ENCODE results near the gene SHF. TPM values are rescaled to one million over a fixed set of nuclear protein-coding genes. Genes with fewer than 3 reads are reported as not detected.

The SHF gene
- total RNA-seq, 1 experiment from 2014 or later = 0.44 TPM

DNA sequence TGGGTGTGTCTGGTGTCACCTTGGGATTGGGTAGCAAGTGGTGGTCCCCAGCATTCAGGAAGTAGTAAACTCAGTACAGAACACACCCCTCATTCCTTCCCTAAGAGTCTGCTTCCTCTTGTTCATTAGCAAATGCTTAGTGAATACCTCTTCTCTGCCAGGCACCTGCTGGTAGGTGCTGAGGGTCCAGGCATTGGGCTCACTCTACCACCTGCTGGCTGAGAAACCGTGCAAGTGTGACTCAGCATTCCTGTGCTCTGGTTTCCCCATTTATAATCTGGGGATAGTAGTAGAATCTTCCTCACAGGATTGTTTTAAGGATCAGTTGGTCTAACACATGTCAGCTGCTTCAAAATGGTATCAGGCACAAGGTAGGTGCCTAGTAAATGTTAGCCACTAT is 4.8 kb downstream of the SHF start:
- BruUV-seq (replicated peaks) = no TSS peak
- no peaks in the 10 kb centered on the region for H3K9me3 Mint-ChIP-seq (ENCODE audit: unreplicated experiment)
- no peak for DNase-seq (ENCODE audit: unreplicated experiment)
- H3K36me3 Mint-ChIP-seq (ENCODE audit: insufficient read depth, unreplicated experiment) = no peaks in the 10 kb centered on the region
- peaks cover 19% of the 10 kb centered on the region for H3K4me1 Mint-ChIP-seq (ENCODE audit: insufficient read depth, unreplicated experiment)
- H3K27ac Mint-ChIP-seq (ENCODE audit: low read depth, unreplicated experiment) = no peak overlapping the region
- no peak overlapping the region for H3K4me3 Mint-ChIP-seq (ENCODE audit: unreplicated experiment)
- CTCF ChIA-PET = interaction anchor here (1.8 to 7.3 kb wide), 2 partner anchors 15 to 20 kb away, joined by 6 to 36 read pairs; no protein-coding TSS in a partner anchor
- H3K27me3 Mint-ChIP-seq (ENCODE audit: insufficient read depth, unreplicated experiment) = no peaks in the 10 kb centered on the region
- intact Hi-C loops (cut with micrococcal nuclease) = no loop called here
- POLR2A ChIA-PET = interaction anchor here (1.1 kb wide), 1 partner anchor 15 kb away, joined by 5 read pairs; no protein-coding TSS in a partner anchor
- TF ChIP-seq, protein P1, sequence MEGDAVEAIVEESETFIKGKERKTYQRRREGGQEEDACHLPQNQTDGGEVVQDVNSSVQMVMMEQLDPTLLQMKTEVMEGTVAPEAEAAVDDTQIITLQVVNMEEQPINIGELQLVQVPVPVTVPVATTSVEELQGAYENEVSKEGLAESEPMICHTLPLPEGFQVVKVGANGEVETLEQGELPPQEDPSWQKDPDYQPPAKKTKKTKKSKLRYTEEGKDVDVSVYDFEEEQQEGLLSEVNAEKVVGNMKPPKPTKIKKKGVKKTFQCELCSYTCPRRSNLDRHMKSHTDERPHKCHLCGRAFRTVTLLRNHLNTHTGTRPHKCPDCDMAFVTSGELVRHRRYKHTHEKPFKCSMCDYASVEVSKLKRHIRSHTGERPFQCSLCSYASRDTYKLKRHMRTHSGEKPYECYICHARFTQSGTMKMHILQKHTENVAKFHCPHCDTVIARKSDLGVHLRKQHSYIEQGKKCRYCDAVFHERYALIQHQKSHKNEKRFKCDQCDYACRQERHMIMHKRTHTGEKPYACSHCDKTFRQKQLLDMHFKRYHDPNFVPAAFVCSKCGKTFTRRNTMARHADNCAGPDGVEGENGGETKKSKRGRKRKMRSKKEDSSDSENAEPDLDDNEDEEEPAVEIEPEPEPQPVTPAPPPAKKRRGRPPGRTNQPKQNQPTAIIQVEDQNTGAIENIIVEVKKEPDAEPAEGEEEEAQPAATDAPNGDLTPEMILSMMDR (IDR thresholded peaks at IDR 0.05; ENCODE audit: unreplicated experiment) = no peak

DNA sequence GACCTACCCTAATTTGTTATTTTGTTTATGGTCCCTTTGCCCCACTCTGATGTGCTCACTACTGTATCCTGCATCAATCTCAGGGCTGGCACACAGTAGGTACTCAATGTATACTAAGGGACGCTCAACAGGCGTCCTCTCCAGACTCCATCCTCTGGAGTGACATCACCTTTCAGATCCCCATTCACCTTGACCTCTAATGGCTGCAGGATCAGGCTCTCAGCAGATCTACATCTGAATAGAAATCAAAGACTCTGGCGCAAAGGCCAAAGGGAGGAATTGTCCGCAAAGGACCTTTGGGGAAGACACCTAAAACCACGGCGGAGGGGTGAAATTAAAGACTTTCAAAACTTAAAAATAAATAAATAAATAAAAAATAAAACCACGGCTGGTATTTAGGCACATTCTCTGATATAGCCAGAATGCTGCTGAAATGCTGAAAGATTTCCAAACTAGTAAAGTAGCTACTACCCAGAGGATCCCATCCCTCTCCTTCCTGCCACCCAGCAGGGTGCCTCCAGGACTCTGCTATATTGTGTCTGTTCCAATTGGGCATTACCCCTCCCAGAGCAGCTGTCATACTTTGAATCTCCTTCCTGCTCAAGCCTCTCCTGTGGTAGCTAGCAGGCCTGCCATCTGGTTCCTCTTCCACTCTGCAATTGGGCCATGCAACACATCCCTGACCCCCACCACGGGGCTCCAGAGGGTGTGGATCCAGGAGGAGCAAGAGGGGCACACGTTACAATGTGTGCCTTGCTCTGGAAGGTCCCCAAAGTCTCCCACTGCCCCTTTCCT is 6.1 kb downstream of the SHF start:
- intact Hi-C loops (cut with micrococcal nuclease) = no loop called here
- ChIA-PET CTCF (interaction anchor here (0.7 to 7.3 kb wide), 5 partner anchors 14 to 217 kb away, joined by 3 to 44 read pairs (median 3); no protein-coding TSS in a partner anchor), POLR2A (interaction anchor here (2.3 kb wide), 1 partner anchor 9 kb away, joined by 6 read pairs; no protein-coding TSS in a partner anchor)
- Mint-ChIP-seq H3K4me1 (ENCODE audit: insufficient read depth, unreplicated experiment) (peaks cover 16% of the 10 kb centered on the region), H3K4me3 (ENCODE audit: unreplicated experiment) (no peak overlapping the region), H3K9me3 (ENCODE audit: unreplicated experiment) (no peaks in the 10 kb centered on the region), H3K36me3 (ENCODE audit: insufficient read depth, unreplicated experiment) (no peaks in the 10 kb centered on the region), H3K27me3 (ENCODE audit: insufficient read depth, unreplicated experiment) (no peaks in the 10 kb centered on the region), H3K27ac (ENCODE audit: low read depth, unreplicated experiment) (no peak overlapping the region)
- TF ChIP-seq, protein P1 (IDR thresholded peaks at IDR 0.05; ENCODE audit: unreplicated experiment) = no peak
- DNase-seq (ENCODE audit: unreplicated experiment) = no peak
- BruUV-seq (replicated peaks) = no TSS peak

DNA sequence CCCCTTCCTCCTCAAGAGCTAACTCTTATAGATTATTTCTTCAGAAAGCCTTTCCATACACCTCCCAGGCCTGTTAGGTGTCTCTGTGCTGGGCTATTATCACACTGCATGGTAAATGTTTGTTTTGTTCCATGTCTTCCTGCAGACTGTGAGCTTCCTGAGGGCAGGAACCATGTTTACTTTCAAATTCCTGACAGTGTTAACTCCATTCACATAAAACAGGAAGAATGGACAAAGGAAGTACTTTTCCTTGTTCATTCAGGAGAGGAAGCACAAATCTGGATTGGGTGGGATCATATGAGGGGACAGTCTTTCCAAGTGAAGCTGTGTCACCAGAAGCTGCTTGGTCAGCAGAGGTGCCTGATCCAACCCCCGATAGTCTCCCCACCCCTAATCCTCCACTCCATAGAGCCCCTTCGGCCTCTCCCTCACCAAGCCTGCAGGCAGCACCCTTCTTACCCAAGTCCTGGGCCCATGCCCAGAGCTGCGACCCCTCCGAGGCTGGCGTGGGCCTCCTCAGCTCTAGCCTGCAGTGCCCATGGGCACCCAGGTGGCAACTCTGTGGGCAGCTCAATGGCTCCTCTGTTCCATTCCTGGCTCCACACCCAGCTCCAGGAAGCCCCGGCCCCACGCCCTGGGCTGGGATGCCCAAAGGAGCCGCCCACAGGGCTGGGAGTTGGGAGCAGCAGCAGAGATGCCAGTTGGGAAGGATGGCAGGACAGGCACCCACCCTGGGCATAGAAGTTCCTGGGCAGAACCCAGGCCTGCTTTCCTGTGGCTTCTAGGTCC is 6.9 kb downstream of the SHF start:
- Mint-ChIP-seq H3K4me1 (ENCODE audit: insufficient read depth, unreplicated experiment) (peaks cover 13% of the 10 kb centered on the region), H3K27ac (ENCODE audit: low read depth, unreplicated experiment) (no peak overlapping the region), H3K27me3 (ENCODE audit: insufficient read depth, unreplicated experiment) (no peaks in the 10 kb centered on the region), H3K36me3 (ENCODE audit: insufficient read depth, unreplicated experiment) (no peaks in the 10 kb centered on the region), H3K4me3 (ENCODE audit: unreplicated experiment) (no peak overlapping the region), H3K9me3 (ENCODE audit: unreplicated experiment) (no peaks in the 10 kb centered on the region)
- BruUV-seq (replicated peaks) = no TSS peak
- CTCF ChIA-PET = interaction anchor here (0.6 to 7.3 kb wide), 8 partner anchors 13 to 218 kb away, joined by 3 to 44 read pairs (median 4); no protein-coding TSS in a partner anchor
- POLR2A ChIA-PET = interaction anchor here (1.5 to 2.3 kb wide), 4 partner anchors 10 to 19 kb away, joined by 3 to 9 read pairs (median 6); no protein-coding TSS in a partner anchor
- TF ChIP-seq, protein P1 (IDR thresholded peaks at IDR 0.05; ENCODE audit: unreplicated experiment) = no peak
- DNase-seq (ENCODE audit: unreplicated experiment) = no peak
- intact Hi-C loops (cut with micrococcal nuclease) = no loop called here

DNA sequence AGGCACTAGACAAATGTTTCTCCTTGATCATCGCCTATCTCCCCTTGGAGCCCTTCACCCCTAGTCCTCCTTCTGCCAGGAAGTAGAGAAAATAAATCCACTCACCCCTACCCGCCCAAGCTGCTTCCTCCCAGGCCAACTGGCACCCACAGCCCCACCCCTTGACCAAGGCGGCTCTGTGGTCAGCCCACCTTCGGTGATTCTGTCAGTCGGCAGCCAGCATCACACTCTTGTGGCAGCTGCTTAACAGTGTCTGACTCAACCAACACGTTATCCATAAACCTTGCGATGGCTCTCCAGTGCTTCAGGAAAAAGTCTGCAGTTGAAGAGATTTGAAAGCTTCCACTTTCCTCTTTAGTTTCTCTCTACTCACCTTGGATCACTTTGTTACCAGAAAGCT is 7.6 kb downstream of the SHF start:
- H3K4me1 Mint-ChIP-seq (ENCODE audit: insufficient read depth, unreplicated experiment) = peaks cover 13% of the 10 kb centered on the region
- no peaks in the 10 kb centered on the region for H3K36me3 Mint-ChIP-seq (ENCODE audit: insufficient read depth, unreplicated experiment)
- no TSS peak for BruUV-seq (replicated peaks)
- intact Hi-C loops (cut with micrococcal nuclease) = no loop called here
- H3K27me3 Mint-ChIP-seq (ENCODE audit: insufficient read depth, unreplicated experiment) = no peaks in the 10 kb centered on the region
- no peaks in the 10 kb centered on the region for H3K9me3 Mint-ChIP-seq (ENCODE audit: unreplicated experiment)
- DNase-seq (ENCODE audit: unreplicated experiment) = no peak
- H3K4me3 Mint-ChIP-seq (ENCODE audit: unreplicated experiment) = no peak overlapping the region
- CTCF ChIA-PET = interaction anchor here (0.6 to 7.3 kb wide), 7 partner anchors 12 to 82 kb away, joined by 3 to 44 read pairs (median 4); no protein-coding TSS in a partner anchor
- TF ChIP-seq, protein P1 (IDR thresholded peaks at IDR 0.05; ENCODE audit: unreplicated experiment) = no peak
- POLR2A ChIA-PET = interaction anchor here (1.1 to 2.3 kb wide), 5 partner anchors 10 to 20 kb away, joined by 3 to 9 read pairs (median 6); no protein-coding TSS in a partner anchor
- H3K27ac Mint-ChIP-seq (ENCODE audit: low read depth, unreplicated experiment) = no peak overlapping the region

Data from MCF 10A (cell line).